GM21423 (cell line): ENCODE data around the gene TBPL1.

Experiments used
- ATAC-seq: cut with Tn5 transposase; IDR thresholded peaks from one replicate; pipeline ENCODE4 v1.9.1; 2021; ENCODE audit warnings: mild to moderate bottlenecking, moderate library complexity; ENCODE audit not compliant: unreplicated experiment

The TBPL1 gene

DNA sequence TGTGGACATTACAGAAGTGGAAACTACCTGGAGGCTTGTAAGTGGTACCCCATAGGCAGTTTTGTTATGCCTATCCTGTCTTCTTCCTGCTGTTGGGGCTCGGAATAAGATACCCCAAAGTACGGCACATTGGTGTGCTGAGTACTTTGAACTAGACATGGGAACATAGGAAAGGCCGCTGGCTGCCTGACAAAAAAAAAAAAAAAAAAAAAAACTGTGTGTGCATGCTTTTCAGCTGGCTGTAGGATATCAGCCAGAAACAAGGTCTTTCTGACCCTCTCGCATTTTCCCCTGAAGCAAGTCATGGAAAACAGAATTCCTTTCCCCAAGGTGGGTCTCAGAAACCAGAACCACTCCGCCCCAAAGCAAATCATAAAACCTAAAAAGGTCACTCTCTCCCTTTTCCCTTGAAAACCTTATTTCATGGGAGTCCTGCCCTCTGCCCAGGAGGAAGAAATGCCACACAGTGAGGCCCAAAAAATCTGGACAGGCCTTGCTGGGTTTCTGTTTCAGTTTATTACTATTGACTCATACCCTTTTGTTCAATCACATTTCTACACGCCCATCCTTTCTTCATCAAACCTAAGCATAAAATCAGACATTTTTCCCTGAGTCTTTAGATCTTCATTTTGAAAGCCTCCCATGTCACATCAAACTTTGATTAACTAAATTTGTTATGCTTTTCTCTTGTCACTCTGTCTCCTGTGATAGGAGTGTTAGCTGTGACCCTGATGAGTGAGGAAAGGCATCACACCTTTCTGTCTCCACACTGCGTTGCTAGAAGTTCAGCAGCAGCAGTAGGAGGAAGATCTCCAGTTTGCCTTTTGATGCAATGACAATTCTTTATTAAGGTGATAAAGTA is 82.2 kb downstream of the TBPL1 start:
- no peak for ATAC-seq

DNA sequence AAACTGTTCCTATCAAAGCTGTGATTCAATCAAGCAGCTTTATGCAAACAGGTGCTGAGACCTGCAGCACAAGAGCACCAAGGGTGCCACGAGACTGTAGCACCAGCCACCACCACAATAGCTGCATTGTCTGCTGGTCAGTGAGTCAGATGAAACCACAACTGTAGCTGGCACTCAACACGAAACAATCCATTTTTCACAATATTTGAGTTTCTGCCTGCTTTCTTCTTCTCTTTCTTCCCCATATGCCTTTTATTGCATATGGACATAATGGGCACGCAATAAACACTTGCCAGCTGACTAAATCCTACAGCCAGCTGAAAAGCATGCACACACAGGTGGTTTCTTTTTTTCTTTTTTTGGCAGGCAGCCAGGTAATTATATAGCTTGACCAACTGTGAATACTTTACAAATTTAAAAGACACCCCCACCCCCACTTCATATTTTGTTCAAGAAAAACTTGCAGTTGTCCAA is 82.8 kb downstream of the TBPL1 start:
- ATAC-seq = peak; percentile 61

DNA sequence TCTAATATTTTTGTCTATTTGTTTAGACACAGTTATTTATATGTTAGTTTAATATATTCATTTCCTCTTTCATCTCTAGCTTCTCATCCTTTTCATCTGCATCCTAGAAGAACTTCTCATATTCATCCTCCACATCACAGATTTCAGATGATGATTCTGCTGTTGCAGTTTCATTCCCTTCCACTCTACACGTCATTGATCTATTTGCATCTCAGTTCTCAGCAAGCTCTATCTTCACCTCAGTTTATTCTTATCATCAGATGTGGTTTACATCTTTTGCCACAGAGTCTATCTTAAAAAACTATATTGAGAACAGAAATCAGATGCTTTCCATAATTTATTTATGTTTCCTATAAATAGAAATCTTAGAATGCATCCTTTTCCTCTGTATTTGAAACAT is 86.1 kb downstream of the TBPL1 start:
- ATAC-seq = no peak
